Brain pericyte (primary cell): Measurements from ENCODE around the gene CRIM1.

Source experiments
- DNase-seq: peaks from one replicate; pipeline ENCODE4 v3.0.0-alpha.2; 2012; ENCODE audit warnings: low read depth, low spot score

The CRIM1 gene

DNA sequence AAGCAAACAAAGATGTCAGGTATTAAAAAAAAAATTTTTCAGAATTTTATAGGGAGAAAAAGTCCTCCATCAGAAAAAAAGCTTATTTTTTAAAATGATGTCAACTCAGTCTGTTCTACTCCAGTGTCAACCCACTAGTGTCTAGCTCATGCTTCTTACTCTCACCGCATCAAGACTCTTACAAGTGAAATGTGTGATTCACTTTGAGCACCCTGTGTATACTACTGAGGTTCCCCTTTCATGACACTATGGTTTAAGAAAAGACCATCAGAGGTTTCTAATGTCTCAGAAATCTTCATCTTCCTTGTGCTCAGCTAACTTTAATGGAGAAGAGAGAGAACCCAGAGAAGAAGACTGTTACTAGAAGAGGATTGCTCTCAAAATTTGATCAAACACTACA, 199.0 kb downstream of the CRIM1 start:
- no peak for DNase-seq

DNA sequence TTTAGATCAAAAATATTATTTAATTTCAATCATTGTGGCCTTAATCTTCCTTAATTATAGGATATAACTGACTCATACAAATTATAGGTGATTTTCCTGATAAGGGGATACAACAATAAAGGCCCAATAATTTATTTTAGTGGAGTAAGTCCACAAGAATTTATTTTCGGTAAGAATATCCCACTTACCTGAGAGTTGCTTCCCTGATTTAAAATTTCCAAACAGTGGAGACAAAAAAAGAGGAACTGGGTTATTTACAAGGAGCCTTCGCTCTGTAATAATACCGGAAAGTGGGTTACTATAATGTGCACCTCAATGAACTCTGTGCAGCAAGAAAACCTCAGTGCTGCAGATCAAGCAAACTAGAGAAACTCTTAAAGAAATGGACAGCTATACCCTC, 200.2 kb downstream of the CRIM1 start:
- no peak for DNase-seq

DNA sequence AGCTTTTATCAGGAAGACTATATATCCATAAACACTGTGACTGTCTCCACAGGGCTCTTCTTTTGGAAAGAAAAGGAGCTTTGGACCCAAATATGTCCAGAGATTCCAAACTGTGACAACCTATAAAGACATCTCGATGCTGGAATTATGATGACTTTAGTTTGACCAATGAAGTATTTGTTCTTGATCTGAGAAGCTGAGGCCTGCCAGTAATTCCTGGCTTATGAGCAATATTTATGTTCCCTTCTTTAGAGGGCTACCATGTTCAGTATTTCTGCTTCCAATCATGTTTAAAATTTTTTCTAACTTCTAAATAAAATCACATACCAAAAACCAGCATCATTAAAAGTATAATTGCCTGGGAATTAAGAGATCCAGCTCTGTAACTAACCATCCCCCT, 201.3 kb downstream of the CRIM1 start:
- no peak for DNase-seq

DNA sequence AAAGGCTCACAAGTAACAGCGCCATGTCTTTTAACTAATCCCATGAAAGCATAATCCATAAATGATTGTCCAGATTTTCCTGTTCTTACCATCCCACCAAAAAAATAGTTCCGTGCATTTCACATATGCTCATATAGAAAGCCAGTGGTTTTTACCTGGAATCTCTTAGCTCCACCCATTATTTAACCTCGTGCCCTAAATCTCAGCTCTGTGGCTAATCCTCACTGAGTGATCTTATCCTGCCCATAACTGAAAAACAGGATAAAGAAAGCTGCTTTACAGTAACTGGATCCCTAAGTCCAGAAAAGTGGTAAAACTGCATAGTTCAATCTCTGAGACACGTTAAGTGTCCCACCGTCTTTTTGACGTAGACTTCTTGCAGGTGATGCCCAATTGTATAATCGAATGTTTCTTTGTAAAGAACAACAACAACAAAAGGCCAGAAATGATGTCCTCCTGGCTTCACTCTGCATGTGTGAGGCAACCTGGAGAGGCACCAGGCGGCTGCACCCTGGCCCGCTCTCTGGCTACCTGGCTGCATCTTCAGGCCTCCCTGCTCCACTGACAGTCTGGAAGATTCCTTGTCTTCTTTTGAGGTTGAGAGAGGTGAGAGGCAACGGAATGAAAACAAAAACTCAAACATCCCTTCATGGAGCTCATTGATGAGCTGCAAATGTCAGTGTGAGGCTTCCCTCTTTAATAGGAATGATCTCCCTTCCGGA, 203.8 kb downstream of the CRIM1 start:
- DNase-seq = no peak

DNA sequence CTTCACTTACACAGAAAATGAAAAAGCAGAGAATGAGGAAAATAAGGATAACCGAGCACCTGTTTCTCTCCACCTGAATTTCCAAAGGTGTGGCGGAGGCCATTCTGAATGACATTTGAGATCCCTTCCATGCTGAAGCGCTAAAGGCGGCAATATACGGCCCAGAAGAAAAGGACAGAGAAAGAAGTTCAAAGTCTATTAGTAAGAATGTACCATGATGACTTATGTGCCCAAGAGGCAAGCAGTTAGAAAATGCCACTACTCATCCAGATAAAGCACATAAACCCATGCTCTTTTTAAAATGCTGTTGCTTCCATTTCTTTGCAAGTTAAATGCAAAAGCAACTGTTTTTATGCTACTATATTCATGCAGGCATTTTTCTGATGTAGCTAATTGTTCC, 205.1 kb downstream of the CRIM1 start:
- DNase-seq = no peak

DNA sequence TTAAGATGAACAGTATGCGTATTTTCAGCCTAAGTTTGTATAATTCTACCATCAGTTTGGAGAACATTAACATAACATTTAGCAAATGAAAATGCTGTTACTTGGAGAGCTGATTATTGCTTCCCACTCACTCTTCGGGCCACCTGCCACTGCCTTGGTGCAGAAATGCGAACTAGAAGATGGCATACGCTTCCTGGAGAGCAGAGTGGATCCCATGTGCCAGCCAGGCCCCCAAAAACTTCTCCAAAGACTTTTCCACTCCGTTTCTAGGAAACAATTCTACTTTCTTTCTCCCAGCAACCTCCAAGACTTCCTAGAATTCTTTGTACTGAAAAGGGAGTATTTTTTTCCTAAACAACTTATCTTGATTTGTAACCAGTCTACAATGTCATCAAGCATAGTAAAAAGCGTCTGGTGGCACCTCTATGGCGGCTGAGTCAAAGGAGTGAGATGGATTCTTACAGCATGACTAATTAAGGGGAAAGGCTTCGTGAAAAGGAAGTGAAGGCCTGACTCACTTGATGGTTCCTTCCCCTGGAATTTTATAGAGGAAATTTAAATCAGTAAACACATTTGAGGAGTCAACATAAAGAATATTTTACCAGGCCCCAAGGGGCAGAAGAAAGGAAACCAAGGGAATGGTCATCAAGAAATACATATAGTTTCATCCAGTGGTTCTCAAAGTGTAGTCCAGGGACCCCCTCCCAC, 205.8 kb downstream of the CRIM1 start:
- DNase-seq = no peak

DNA sequence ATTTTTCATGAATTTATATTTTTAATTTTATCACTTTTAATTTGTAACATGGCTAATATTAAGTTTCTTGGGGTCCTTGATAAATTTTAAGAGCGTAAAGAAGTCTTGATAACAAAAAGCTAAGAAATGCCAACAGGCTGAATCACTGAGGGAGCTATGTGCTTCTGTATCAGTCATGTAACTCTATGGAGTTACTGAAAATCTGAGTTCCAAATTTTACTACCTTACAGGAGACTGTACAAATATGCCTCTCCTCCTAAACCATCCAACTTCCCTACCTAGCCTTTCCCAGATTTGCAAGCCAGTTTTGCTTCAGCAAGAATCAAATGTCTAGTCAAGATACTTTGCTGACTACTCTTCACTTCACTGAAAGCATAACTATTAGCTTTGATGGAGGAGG, 206.7 kb downstream of the CRIM1 start:
- no peak for DNase-seq

DNA sequence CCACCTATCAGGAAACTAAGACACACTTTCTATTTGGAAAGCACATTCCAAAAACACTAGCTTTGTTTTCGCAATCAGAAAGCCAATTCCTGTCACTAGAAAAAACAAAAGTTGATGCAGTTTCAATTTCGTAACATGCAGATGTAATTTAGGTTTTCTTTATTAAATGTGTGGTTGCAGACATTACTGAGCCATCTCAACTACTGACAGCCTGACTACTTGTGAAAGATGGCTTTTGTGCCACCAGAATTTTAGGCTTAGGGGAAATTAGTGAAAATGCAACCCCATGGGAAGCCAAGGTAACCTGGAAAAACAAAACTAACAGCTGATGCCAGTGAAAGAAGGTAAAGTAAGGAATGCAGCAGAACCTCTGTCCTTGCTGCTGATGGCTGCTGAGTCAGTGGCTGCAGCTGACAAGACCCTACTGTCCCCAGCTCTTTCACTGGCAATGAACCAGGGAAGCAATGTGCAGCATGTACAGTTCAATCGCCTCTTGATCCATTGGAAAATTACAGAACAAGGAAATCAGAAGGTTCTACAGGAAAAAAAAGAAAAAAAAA, 207.5 kb downstream of the CRIM1 start:
- no peak for DNase-seq

DNA sequence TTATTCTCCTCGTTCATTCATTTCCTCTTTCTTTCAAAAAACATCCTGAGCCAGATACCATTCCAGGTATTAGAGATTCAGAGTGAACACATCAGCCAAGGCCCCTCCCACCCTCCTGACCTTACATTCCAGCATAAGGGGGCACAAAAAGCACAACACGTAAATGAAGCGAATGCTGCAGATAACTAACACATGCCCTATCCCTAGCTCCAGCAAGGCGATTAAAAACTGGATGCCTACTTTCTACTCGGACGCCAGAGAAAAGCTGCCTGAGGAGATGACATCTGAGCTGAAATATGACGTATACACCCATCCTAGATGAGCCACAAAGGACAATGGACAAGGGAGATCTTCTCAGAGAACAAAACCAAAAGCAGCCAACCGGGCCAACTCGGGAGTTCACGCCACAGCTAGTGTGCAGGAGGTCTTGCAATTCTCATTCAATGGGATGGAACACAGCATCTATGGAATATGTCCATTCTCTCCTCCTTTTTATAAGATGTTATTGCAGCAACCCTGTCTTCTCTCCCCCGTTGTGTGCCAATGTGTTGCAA, 208.9 kb downstream of the CRIM1 start:
- DNase-seq = no peak

DNA sequence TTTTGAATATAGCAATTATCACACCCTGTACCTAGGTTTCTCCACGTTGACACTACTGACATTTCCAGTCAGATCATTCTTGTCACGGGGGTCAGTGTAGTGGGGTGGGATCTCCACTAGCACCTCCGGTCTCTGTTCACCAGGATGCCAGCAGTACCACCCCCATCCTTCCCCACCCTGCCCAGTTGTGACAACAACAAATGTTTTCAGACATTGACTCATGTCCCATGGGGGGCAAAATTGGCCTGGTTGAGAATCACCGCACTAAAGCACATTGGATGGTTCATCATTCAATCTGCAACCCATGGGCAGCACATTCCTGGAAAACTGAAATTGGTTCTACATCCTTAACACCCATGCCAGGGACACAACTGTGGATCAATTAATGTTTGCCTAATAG, 210.1 kb downstream of the CRIM1 start:
- no peak for DNase-seq

DNA sequence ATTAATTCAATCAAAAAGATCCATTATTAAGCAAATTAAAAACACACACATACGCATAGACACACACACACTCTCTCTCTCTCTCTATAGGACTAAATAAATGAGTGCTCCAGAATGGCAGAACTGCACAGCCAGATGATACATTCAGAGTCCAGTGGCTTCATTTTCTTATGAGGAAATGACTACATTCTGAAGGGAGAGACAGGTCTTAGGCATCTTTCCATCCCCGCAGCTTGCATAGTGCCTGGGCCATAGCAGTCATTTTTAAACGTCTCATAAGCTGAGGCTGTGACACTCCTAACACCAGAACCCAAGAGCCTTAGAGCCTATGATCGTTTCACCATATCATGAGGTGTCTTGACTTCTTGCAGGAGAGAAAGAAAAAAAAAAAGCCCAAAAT, 211.3 kb downstream of the CRIM1 start:
- no peak for DNase-seq

DNA sequence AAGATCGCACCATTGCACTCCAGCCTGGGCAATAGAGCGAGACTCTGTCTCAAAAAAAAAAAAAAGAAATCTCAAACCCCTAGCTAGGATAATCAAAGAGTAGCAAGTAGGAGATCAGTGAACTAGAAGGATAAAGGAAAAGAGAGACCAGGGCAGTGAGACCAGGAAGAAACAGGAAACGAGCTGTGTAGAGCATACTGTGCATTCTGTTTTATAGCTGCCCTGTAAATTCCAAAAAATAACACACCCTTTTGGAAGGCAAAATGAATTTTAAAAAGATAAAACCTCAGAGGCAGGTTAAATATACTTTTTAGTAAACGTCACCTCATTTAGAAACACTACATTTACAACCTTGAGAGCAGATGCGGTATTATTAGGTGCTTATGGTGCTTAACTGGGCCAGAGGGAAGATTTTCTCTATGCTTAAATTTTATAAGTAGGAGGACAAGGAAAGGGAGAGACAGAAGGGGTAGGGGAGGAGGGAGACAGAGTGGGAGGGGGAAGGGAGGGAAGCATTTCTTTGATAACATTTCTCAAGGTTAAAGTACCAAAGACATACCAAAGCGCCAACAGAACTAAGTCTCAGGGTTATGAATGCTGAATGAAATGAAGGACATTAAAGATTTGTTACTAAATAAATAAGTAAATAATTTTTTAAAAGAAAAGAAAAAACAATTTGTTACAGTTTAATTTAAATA, 212.3 kb downstream of the CRIM1 start:
- DNase-seq = no peak

DNA sequence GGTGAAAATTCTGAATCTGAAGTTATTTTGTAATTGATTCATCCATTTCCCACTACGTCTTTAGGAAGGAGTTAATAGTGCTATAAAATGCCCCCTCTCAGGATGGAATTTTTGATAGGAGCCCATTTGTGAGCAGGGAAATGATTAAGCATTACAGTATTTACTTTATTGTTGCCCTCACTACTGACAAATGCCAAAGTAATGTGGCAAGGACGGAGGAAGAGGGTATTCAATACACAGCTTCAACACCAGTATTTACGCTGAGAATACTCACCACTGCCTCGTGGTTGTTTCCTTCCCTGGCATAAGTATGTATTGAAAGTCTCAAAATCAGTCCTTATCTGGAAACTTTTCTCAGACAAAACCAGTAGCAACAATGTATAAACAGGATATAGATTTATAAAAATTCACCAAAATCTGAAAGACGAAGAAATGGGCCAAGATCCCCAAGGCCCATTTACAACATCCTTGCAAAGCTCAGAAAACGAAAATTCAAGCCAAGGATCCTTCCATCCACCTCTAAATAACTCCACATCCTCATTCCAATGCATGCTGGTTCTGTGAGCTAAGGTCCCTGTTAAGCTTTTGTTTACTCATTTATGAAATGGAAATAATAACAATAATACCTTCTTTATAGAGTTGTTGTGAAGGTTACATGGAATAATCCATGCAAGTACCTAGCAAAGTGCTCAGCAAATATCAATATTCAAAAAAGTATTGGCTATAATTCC, 213.1 kb downstream of the CRIM1 start:
- no peak for DNase-seq

DNA sequence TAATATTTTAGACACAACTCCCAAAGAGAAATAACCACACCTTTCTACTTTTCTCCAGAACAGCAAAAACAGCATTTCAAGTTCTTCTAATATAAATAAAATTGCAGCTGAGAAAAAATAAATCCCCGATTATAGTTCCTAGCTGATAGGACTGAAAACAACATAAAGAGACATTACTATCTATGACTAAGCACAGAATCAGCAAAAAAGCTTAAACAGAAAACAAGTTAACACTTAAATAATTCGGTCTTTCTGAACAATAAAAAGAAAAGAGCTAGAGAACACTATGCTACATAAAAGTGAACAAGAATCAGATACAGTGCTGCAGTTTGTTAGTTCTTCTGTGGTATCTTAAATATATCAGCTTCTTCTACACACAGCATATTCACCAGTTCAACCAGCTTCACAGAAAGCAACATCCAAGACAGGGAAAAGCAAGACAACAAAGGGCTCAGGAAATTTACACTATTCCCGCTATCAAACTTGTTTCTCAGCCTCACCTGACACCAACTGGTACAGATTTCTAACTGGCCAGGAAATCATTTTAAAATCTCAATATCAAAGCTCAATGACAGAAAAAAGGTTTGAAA, 213.8 kb downstream of the CRIM1 start:
- no peak for DNase-seq

DNA sequence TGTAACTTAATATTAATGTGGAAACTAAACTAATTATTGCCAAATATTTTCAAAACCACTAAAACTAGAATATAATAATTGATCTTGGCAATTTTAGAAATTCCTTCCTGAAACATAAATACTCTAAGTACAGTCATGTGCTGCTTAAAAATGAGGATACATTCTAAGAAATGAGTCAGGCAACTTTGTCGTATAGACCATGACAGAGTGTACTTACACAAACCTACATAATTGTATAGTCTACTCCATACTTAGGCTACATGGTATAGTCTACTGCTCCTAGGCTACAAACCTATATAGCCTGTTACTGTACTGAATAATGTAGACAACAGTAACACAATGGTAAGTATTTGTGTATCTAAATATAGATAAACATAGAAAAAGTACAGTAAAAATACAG, 214.8 kb downstream of the CRIM1 start:
- no peak for DNase-seq

DNA sequence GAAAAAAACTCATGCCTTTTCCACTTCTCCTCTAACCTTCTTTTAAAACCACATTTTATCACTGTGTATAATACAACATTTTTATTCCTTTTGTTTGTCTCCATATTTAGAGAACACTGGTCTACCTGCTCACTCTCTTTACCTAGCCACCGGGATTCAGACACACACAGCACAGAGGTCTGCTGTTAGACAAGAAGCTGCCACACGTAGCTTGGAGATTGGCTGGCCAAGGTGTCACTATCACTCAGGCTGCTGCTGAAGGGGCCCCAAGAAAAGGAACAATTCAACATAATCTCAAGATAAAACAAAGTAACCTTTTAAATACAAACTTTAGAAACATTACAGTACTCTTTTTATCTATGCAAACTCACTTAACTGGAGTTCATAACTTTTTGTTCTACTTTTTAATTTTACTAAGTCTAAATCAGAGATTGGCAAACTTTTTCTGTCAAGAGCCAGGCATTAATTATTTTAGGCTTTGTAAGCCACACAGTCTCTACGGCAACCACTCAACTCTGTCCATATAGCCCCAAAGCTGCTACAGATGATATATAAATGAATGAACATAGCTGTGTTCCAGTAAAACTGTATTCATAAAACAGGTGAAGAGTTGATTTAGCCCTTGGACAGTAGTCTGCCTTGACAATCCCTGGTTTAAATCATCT, 216.6 kb downstream of the CRIM1 start:
- no peak for DNase-seq

DNA sequence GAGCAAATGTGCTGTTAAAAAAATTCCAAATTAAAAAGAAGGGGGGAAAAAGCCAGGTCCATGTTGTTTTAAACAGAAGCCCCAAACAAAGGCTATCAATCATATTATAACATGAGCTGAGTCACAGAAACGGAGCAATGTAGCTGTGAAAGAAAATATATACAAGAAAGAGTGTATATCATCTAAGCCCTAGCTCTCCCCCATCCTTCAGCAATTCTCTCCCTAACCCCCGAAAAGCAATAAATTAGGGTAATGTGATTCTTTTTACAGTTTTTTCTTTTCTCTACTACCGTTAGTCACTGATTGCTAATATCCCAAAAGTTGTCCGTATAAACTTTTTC, 217.1 kb downstream of the CRIM1 start:
- DNase-seq = no peak

DNA sequence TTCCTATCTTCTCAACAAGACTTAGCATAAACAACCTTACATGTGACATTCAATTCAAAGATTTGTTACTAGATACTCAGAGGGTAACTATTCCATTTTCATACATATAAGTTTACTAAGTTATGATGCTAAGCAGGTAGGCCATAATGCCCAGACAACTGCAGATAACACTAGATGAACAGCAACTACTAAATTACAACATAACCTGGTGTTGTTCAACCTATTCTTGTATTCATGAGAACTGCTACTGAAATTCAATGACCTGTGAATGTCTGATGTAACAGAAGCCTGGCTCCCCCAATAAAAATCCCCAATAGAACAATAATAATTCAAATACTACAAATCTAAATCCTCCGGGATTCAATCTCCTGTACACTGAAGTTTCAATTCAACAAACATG, 217.6 kb downstream of the CRIM1 start:
- DNase-seq = no peak

DNA sequence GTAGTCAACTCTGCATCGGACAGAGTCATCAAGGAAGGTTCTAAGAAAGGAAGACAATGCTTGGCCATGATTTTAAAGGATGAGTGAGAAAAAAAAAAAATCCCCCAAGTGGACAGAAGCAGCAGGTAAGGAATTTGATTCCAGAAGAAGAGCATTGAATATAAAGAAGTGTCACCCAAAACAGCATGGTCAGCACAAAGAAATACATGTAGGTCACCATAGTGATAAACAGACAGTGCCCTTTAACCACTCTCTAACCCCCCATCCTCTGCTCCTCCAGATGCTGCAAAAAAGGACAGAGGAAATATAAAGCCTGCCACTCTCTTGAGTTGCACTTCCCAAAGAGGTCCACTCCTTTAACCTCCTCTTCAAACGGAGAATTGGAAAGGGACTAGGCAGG, 219.0 kb downstream of the CRIM1 start:
- no peak for DNase-seq

DNA sequence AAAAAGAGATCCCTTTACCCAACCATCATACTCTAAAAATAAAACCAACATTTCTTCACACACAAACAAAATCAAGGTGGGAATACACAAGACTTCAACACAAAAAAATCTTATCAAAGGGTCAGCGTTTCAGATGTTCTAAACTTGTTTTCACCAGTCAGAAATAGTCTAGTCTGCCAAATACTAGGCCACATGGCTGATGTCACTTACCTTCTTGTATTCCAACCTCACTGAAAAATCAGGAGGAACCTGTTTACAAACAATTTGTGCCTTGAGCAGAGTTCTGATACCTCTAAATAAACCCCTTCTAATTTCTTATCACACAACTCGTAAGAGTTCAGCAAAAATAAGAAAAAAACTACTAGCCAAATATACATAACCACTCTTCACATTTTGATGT, 222.3 kb downstream of the CRIM1 start:
- DNase-seq = no peak
